HEK293 (cell line): ENCODE results near the gene MELTF.

ENCODE experiments used
- CTCF ChIA-PET: fragments of 350-600 bp; formaldehyde crosslinking; extraction: SDS; loops from one replicate; lab custom pipeline; 2021; ENCODE audit warnings: antibody characterized with exemption; lab: Yijun Ruan, JAX
- POLR2A ChIA-PET: fragments of 300-600 bp; formaldehyde crosslinking; extraction: SDS; loops from one replicate; lab custom pipeline; 2020; ENCODE audit warnings: antibody characterized with exemption, inconsistent platforms; lab: Yijun Ruan, JAX
- H3K27ac ChIP-seq: fragments of 200-500 bp; sonication (Bioruptor generic); 2 replicates; pipeline ENCODE4 v1.5.1; 2014; ENCODE audit warnings: low read depth, low read length, control low read depth, inconsistent platforms; ENCODE audit errors: extremely low read depth
- H3K36me3 ChIP-seq, 2 experiments: fragments of 200-500 bp in 1 of 2; sonication (Bioruptor generic) in 1 of 2; 1 replicate in 1 of 2; 2 replicates in 1 of 2; pipeline ENCODE4 v1.5.1; 2014 to 2017; ENCODE audit warnings: inconsistent platforms in 2 of 2, low read length in 2 of 2; ENCODE audit not compliant: control insufficient read depth in 2 of 2, insufficient read depth in 1 of 2
- H3K4me1 ChIP-seq: fragments of 200-500 bp; sonication (Bioruptor generic); 2 replicates; pipeline ENCODE4 v1.5.1; 2014; ENCODE audit warnings: mild to moderate bottlenecking, low read length, inconsistent platforms; ENCODE audit not compliant: control insufficient read depth, insufficient read depth
- H3K4me3 ChIP-seq: 2 replicates; pipeline ENCODE4 v1.5.1; 2011; ENCODE audit warnings: low read depth, mild to moderate bottlenecking, control low read depth, low read length, moderate library complexity
- H3K9me3 ChIP-seq: fragments of 200-500 bp; sonication (Bioruptor generic); 2 replicates; pipeline ENCODE4 v1.5.1; 2014; ENCODE audit warnings: low read depth, low read length, inconsistent platforms; ENCODE audit not compliant: control insufficient read depth, insufficient read depth
- FEZF1 ChIP-seq: fragments of 450-650 bp; formaldehyde crosslinking; IDR thresholded peaks from 2 replicates; pipeline ENCODE4 v1.5.1; 2016; ENCODE audit warnings: missing biosample characterization, missing genetic modification characterization
- SP7 ChIP-seq: fragments of 450-650 bp; formaldehyde crosslinking; IDR thresholded peaks from 2 replicates; pipeline ENCODE4 v1.5.1; 2016; ENCODE audit warnings: missing biosample characterization, missing genetic modification characterization
- ZNF157 ChIP-seq: fragments of 450-650 bp; formaldehyde crosslinking; IDR thresholded peaks from 2 replicates; pipeline ENCODE4 v1.5.1; 2016; ENCODE audit warnings: missing biosample characterization, missing genetic modification characterization
- ZNF2 ChIP-seq: fragments of 450-650 bp; formaldehyde crosslinking; IDR thresholded peaks from 2 replicates; pipeline ENCODE4 v1.5.1; 2016; ENCODE audit warnings: missing biosample characterization, missing genetic modification characterization
- ZNF202 ChIP-seq: fragments of 450-650 bp; formaldehyde crosslinking; IDR thresholded peaks from 2 replicates; pipeline ENCODE4 v1.5.1; 2016; ENCODE audit warnings: missing biosample characterization, missing genetic modification characterization, borderline replicate concordance
- ZNF24 ChIP-seq: fragments of 450-650 bp; formaldehyde crosslinking; IDR thresholded peaks from 2 replicates; pipeline ENCODE4 v1.5.1; 2016; ENCODE audit warnings: missing biosample characterization, missing genetic modification characterization
- ZNF37A ChIP-seq: fragments of 450-650 bp; IDR thresholded peaks from 2 replicates; pipeline ENCODE4 v1.5.1; 2018; ENCODE audit warnings: missing biosample characterization, missing genetic modification characterization
- ZNF394 ChIP-seq: fragments of 450-650 bp; formaldehyde crosslinking; IDR thresholded peaks from 2 replicates; pipeline ENCODE4 v1.5.1; 2016; ENCODE audit warnings: missing biosample characterization, missing genetic modification characterization, mild to moderate bottlenecking, moderate library complexity, borderline replicate concordance
- ZNF473 ChIP-seq: fragments of 450-650 bp; formaldehyde crosslinking; IDR thresholded peaks from 2 replicates; pipeline ENCODE4 v1.5.1; 2017; ENCODE audit warnings: missing biosample characterization, missing genetic modification characterization
- ZNF621 ChIP-seq: fragments of 450-650 bp; formaldehyde crosslinking; IDR thresholded peaks from 2 replicates; pipeline ENCODE4 v1.5.1; 2017; ENCODE audit warnings: missing biosample characterization, missing genetic modification characterization
- ZNF654 ChIP-seq: fragments of 450-650 bp; formaldehyde crosslinking; IDR thresholded peaks from 2 replicates; pipeline ENCODE4 v1.5.1; 2016; ENCODE audit warnings: low read depth, missing biosample characterization, missing genetic modification characterization
- ZNF701 ChIP-seq: fragments of 450-650 bp; formaldehyde crosslinking; IDR thresholded peaks from 2 replicates; pipeline ENCODE4 v1.5.1; 2016; ENCODE audit warnings: missing biosample characterization, missing genetic modification characterization
- TF ChIP-seq, protein P1 (sequence below): fragments of 450-650 bp; formaldehyde crosslinking; IDR thresholded peaks from 2 replicates; pipeline ENCODE4 v1.5.1; 2016; ENCODE audit warnings: missing biosample characterization, missing genetic modification characterization, borderline replicate concordance
- TF ChIP-seq, protein P2 (sequence below): fragments of 450-650 bp; formaldehyde crosslinking; IDR thresholded peaks from 2 replicates; pipeline ENCODE4 v1.5.1; 2016; ENCODE audit warnings: missing biosample characterization, missing genetic modification characterization
- TF ChIP-seq, protein P3 (sequence below): fragments of 450-650 bp; formaldehyde crosslinking; IDR thresholded peaks from 2 replicates; pipeline ENCODE4 v1.5.1; 2017; ENCODE audit warnings: missing biosample characterization, mild to moderate bottlenecking, missing genetic modification characterization, moderate library complexity
- TF ChIP-seq, protein P4 (sequence below): fragments of 450-650 bp; formaldehyde crosslinking; IDR thresholded peaks from 2 replicates; pipeline ENCODE4 v1.5.1; 2016; ENCODE audit warnings: missing biosample characterization, missing genetic modification characterization

The MELTF gene

DNA sequence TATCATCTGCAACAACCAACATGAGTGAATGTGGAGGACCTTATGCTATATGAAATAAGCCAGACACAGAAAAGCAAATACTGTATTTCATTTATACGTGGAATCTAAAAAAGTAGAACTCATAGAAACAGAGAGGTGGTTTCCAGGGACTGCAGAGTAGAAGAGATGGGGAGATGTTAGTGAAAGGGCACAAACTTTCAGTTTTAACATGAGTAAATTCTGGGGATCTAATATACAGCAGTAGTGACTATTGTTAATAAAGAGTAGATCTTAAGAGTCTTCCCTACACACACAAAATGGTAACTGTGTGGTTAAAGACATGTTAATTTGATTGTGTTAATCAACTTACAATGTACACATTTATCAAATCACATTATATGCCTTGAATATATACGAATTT, 20.9 kb upstream of the MELTF start (continued):
- no peak for TF ChIP-seq ZNF473 (tag by site-specific recombination)
- TF ChIP-seq, protein P1, sequence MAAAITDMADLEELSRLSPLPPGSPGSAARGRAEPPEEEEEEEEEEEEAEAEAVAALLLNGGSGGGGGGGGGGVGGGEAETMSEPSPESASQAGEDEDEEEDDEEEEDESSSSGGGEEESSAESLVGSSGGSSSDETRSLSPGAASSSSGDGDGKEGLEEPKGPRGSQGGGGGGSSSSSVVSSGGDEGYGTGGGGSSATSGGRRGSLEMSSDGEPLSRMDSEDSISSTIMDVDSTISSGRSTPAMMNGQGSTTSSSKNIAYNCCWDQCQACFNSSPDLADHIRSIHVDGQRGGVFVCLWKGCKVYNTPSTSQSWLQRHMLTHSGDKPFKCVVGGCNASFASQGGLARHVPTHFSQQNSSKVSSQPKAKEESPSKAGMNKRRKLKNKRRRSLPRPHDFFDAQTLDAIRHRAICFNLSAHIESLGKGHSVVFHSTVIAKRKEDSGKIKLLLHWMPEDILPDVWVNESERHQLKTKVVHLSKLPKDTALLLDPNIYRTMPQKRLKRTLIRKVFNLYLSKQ (tag by site-specific recombination) = no peak
- TF ChIP-seq ZNF157 (tag by site-specific recombination) = no peak
- no peak for TF ChIP-seq ZNF2
- TF ChIP-seq ZNF654 (tag by site-specific recombination) = no peak
- no peak for TF ChIP-seq FEZF1 (tag by site-specific recombination)
- TF ChIP-seq, protein P2, sequence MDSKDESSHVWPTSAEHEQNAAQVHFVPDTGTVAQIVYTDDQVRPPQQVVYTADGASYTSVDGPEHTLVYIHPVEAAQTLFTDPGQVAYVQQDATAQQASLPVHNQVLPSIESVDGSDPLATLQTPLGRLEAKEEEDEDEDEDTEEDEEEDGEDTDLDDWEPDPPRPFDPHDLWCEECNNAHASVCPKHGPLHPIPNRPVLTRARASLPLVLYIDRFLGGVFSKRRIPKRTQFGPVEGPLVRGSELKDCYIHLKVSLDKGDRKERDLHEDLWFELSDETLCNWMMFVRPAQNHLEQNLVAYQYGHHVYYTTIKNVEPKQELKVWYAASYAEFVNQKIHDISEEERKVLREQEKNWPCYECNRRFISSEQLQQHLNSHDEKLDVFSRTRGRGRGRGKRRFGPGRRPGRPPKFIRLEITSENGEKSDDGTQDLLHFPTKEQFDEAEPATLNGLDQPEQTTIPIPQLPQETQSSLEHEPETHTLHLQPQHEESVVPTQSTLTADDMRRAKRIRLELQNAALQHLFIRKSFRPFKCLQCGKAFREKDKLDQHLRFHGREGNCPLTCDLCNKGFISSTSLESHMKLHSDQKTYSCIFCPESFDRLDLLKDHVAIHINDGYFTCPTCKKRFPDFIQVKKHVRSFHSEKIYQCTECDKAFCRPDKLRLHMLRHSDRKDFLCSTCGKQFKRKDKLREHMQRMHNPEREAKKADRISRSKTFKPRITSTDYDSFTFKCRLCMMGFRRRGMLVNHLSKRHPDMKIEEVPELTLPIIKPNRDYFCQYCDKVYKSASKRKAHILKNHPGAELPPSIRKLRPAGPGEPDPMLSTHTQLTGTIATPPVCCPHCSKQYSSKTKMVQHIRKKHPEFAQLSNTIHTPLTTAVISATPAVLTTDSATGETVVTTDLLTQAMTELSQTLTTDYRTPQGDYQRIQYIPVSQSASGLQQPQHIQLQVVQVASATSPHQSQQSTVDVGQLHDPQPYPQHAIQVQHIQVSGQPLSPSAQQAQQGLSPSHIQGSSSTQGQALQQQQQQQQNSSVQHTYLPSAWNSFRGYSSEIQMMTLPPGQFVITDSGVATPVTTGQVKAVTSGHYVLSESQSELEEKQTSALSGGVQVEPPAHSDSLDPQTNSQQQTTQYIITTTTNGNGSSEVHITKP (tag by site-specific recombination) = no peak
- TF ChIP-seq, protein P3, sequence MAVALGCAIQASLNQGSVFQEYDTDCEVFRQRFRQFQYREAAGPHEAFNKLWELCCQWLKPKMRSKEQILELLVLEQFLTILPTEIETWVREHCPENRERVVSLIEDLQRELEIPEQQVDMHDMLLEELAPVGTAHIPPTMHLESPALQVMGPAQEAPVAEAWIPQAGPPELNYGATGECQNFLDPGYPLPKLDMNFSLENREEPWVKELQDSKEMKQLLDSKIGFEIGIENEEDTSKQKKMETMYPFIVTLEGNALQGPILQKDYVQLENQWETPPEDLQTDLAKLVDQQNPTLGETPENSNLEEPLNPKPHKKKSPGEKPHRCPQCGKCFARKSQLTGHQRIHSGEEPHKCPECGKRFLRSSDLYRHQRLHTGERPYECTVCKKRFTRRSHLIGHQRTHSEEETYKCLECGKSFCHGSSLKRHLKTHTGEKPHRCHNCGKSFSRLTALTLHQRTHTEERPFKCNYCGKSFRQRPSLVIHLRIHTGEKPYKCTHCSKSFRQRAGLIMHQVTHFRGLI (tag by site-specific recombination) = no peak

DNA sequence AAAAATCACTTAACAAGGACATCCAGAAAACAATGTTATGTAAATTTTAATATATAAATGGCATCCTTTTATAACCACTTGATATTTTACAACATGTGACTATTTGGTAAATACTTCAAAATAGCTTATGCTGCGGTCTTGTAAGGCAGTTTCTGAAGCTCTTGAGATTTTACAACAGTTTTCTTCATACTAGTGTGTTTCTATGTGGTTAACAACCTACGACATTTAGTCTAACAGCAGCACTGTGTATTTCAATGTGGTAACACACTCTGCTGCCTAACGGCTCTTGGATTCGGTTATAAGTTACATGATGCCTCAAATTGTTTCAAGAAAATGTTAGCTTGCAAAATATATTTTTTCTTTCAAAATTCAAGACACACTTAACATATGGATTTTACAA, 12.9 kb upstream of the MELTF start:
- TF ChIP-seq ZNF24 (tag by site-specific recombination) (no peak), SP7 (tag by site-specific recombination) (no peak), ZNF37A (tag by site-specific recombination) (no peak), ZNF394 (tag by site-specific recombination) (no peak), ZNF621 (tag by site-specific recombination) (no peak), ZNF473 (tag by site-specific recombination) (no peak), ZNF202 (tag by site-specific recombination) (no peak), ZNF701 (tag by site-specific recombination) (no peak)
- TF ChIP-seq, protein P4, sequence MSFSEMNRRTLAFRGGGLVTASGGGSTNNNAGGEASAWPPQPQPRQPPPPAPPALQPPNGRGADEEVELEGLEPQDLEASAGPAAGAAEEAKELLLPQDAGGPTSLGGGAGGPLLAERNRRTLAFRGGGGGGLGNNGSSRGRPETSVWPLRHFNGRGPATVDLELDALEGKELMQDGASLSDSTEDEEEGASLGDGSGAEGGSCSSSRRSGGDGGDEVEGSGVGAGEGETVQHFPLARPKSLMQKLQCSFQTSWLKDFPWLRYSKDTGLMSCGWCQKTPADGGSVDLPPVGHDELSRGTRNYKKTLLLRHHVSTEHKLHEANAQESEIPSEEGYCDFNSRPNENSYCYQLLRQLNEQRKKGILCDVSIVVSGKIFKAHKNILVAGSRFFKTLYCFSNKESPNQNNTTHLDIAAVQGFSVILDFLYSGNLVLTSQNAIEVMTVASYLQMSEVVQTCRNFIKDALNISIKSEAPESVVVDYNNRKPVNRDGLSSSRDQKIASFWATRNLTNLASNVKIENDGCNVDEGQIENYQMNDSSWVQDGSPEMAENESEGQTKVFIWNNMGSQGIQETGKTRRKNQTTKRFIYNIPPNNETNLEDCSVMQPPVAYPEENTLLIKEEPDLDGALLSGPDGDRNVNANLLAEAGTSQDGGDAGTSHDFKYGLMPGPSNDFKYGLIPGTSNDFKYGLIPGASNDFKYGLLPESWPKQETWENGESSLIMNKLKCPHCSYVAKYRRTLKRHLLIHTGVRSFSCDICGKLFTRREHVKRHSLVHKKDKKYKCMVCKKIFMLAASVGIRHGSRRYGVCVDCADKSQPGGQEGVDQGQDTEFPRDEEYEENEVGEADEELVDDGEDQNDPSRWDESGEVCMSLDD = no peak
- Histone ChIP-seq H3K36me3 (peaks cover 0 to 24% of the 10 kb centered on the region in 2 experiments; a peak in 2 of 3 replicates), H3K9me3 (no peaks in the 10 kb centered on the region), H3K4me3 (no peak overlapping the region), H3K27ac (no peak overlapping the region), H3K4me1 (no peaks in the 10 kb centered on the region)
- ChIA-PET POLR2A (no interaction called here), CTCF (no interaction called here)
